Neutrophil (primary cell): ENCODE data around the gene LRRC51.
"Not testable (repeated sequence)": the region's sequence is repeated elsewhere in the genome, so short reads cannot be mapped to it uniquely, and the experiment has no call there.

Experiments used
- H3K27ac ChIP-seq: fragments of 200-600 bp; sonication (generic); 2 replicates; pipeline ENCODE4 v1.5.1; 2016; ENCODE audit warnings: mild to moderate bottlenecking, moderate library complexity
- H3K27me3 ChIP-seq: fragments of 200-600 bp; sonication (generic); 2 replicates; pipeline ENCODE4 v1.6.0; 2016; ENCODE audit warnings: mild to moderate bottlenecking
- H3K36me3 ChIP-seq: fragments of 200-600 bp; sonication (generic); 2 replicates; pipeline ENCODE4 v1.5.1; 2017
- H3K4me1 ChIP-seq, 2 experiments: fragments of 200-600 bp in 1 of 2; sonication (generic) in 1 of 2; 1 replicate in 1 of 2; 2 replicates in 1 of 2; pipeline versions ENCODE4 v1.5.1 to v1.6.1; 2013 to 2016; ENCODE audit warnings: low read depth in 1 of 2, low read length in 1 of 2, mild to moderate bottlenecking in 1 of 2, moderate library complexity in 1 of 2; ENCODE audit not compliant: control insufficient read depth in 1 of 2, insufficient read depth in 1 of 2
- H3K4me3 ChIP-seq, 2 experiments: fragments of 200-600 bp in 1 of 2; sonication (generic) in 1 of 2; 1 replicate in 1 of 2; 2 replicates in 1 of 2; pipeline ENCODE4 v1.5.1; 2013 to 2016; ENCODE audit warnings: low read depth in 1 of 2, low read length in 1 of 2, mild to moderate bottlenecking in 1 of 2, moderate library complexity in 1 of 2
- H3K9me3 ChIP-seq: fragments of 200-600 bp; sonication (generic); 2 replicates; pipeline ENCODE4 v1.5.1; 2016
- CTCF ChIP-seq: fragments of 200-600 bp; sonication (generic); IDR thresholded peaks from 2 replicates; pipeline ENCODE4 v1.5.1; 2016; ENCODE audit warnings: antibody characterized with exemption

Gene LRRC51

DNA sequence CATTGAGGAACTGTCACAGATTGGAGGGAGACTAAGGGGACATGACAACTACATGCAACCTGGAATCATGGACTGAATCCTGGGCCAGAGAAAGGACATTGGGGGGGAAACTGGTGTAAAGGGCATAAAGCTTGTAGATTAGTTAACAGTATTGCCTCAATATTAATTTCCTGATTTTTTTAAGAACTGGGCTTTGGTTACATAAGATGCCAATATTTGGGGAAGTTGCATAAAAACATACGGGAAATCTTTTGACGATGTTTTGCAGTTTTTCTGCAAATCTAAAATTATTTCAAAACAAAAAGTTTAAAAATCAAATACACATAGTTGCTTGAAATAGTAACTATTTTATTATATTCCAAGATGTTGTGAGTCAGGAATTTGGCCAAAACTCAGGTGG lies 52.0 kb downstream of the LRRC51 start:
- Histone ChIP-seq H3K36me3 (peaks cover 9% of the 10 kb centered on the region), H3K27ac (peak overlapping the region; percentile 96), H3K4me1 (peaks cover 89 to 91% of the 10 kb centered on the region in 2 experiments), H3K27me3 (no peaks in the 10 kb centered on the region), H3K4me3 (peak overlapping the region; percentile 25 to 43), H3K9me3 (no peaks in the 10 kb centered on the region)
- TF ChIP-seq CTCF, result no peak

- TF ChIP-seq CTCF, result peak; percentile 26
- not testable (repeated sequence) for H3K9me3 ChIP-seq, H3K27me3 ChIP-seq
- peaks cover 99 to 100% of the 10 kb centered on the region in 2 experiments for H3K4me1 ChIP-seq
- H3K4me3 ChIP-seq, result peak within 1 kb of the TSS; percentile 73 to 91
- H3K27ac ChIP-seq, result peak within 1 kb of the TSS; percentile 96
- H3K36me3 ChIP-seq, result peaks cover 37% of the 10 kb centered on the region
Measured at GRCh38 chr11:72135473-72135872, 54.8 kb downstream of the LRRC51 start, which contains the start of gene FOLR3. TSS of gene FOLR3 (plus strand) at chr11:72135725. CDS start at chr11:72135953, 228 bp downstream.

GRCh38 chr11:72135891-72136683 lies 55.4 kb downstream of the LRRC51 start:
- Histone ChIP-seq H3K9me3 (no peaks in the 10 kb centered on the region), H3K36me3 (peaks cover 43% of the 10 kb centered on the region), H3K4me3 (peak overlapping the region; percentile 73 to 91), H3K27me3 (no peaks in the 10 kb centered on the region), H3K4me1 (peaks cover 98 to 100% of the 10 kb centered on the region in 2 experiments), H3K27ac (peak overlapping the region; percentile 96)
- TF ChIP-seq CTCF, result no peak

GRCh38 chr11:72136684-72137262 lies 56.1 kb downstream of the LRRC51 start:
- Histone ChIP-seq H3K9me3 (no peaks in the 10 kb centered on the region), H3K36me3 (peaks cover 50% of the 10 kb centered on the region), H3K27me3 (no peaks in the 10 kb centered on the region), H3K4me1 (peaks cover 98 to 100% of the 10 kb centered on the region in 2 experiments), H3K27ac (peak overlapping the region; percentile 96), H3K4me3 (peak overlapping the region; percentile 73 to 91)
- TF ChIP-seq CTCF, result no peak

DNA sequence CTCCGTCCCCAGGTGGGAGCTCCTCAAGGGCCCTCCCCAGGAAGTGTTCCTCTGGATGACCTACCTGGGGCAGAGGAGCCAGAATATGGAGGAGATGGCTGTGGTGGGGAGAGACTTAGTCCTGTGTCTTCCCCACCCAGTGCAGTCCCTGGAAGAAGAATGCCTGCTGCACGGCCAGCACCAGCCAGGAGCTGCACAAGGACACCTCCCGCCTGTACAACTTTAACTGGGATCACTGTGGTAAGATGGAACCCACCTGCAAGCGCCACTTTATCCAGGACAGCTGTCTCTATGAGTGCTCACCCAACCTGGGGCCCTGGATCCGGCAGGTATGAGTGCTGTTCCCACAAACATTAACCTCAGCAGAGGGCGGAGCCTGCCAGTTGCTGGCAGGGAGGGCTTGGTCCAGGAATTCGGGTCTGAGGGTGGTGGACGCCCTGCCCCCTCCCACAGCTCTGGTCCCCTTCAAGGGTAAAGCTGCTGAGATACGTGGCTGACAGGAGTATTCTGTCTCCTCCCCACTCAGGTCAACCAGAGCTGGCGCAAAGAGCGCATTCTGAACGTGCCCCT lies 58.3 kb downstream of the LRRC51 start:
- Histone ChIP-seq H3K9me3 (no peaks in the 10 kb centered on the region), H3K4me1 (peaks cover 91 to 97% of the 10 kb centered on the region in 2 experiments), H3K36me3 (peaks cover 55% of the 10 kb centered on the region), H3K27ac (peak overlapping the region; percentile 96), H3K27me3 (no peaks in the 10 kb centered on the region), H3K4me3 (peak overlapping the region; percentile 73 to 91)
- no peak for TF ChIP-seq CTCF
